HL-60 (cell line): ENCODE results near the gene PAOX.
A peak's percentile ranks its signal among the peaks of the same experiment; 100 is the strongest.

Experiments
- DNase-seq, 2 experiments: peaks; one replicate each; pipeline ENCODE4 v3.0.0-alpha.2; 2010 to 2020; ENCODE audit warnings: low read depth in 1 of 2, low spot score in 1 of 2
- H3K27ac ChIP-seq: fragments of 250-450 bp; sonication (Bioruptor Pico); replicated peaks from 2 replicates; pipeline ENCODE4 v1.5.1; 2020; ENCODE audit warnings: mild to moderate bottlenecking, moderate library complexity
- H3K27me3 ChIP-seq: fragments of 250-450 bp; sonication (Bioruptor Pico); 2 replicates; pipeline ENCODE4 v1.5.1; 2021; ENCODE audit warnings: mild to moderate bottlenecking, moderate library complexity; ENCODE audit not compliant: insufficient read depth, poor library complexity, severe bottlenecking
- H3K4me3 ChIP-seq: replicated peaks from 2 replicates; pipeline ENCODE4 v1.5.1; 2011; ENCODE audit warnings: mild to moderate bottlenecking, control low read depth, low read length; ENCODE audit not compliant: insufficient read depth
- CTCF ChIP-seq: IDR thresholded peaks from one replicate; pipeline ENCODE4 v1.5.1; 2011; ENCODE audit warnings: low read length, control low read depth, inconsistent platforms; ENCODE audit not compliant: insufficient read depth
- GABPA ChIP-seq: IDR thresholded peaks from 2 replicates; pipeline ENCODE4 v1.6.1; 2012; ENCODE audit warnings: low read depth
- POLR2AphosphoS5 ChIP-seq: IDR thresholded peaks from 2 replicates; pipeline ENCODE4 v1.6.1; 2012; ENCODE audit warnings: low read depth
- REST ChIP-seq: IDR thresholded peaks from 2 replicates; pipeline ENCODE4 v1.6.1; 2012; ENCODE audit warnings: low read depth; ENCODE audit not compliant: insufficient replicate concordance
- SPI1 ChIP-seq: IDR thresholded peaks from 2 replicates; pipeline ENCODE4 v1.6.1; 2012; ENCODE audit warnings: low read depth, mild to moderate bottlenecking, borderline replicate concordance

Gene PAOX

GRCh38 chr10:133393401-133394063 lies 14.5 kb downstream of the PAOX start:
- H3K4me3 ChIP-seq = peak overlapping the region; percentile 70
- peak overlapping the region; percentile 98 for H3K27ac ChIP-seq
- TF ChIP-seq GABPA = no peak
- no peak for TF ChIP-seq REST
- DNase-seq = no peak
- no peaks in the 10 kb centered on the region for H3K27me3 ChIP-seq

- TF ChIP-seq GABPA (peak; percentile 94), REST (no peak), POLR2AphosphoS5 (peak; percentile 95)
Observed at GRCh38 chr10:133394064-133394663, 15.1 kb downstream of the PAOX start, which contains the start of gene MTG1. Gene MTG1 (plus strand): TSS chr10:133394157. CDS start chr10:133394221, 64 bp downstream.

GRCh38 chr10:133394801-133395221 lies 15.7 kb downstream of the PAOX start:
- no peak; the same call in 1 of the 2 replicates for TF ChIP-seq POLR2AphosphoS5
- TF ChIP-seq CTCF = no peak
- no peak for TF ChIP-seq REST
- no peak for TF ChIP-seq SPI1
- no peak for TF ChIP-seq GABPA
- Histone ChIP-seq H3K27ac (peak overlapping the region; percentile 98), H3K4me3 (peak overlapping the region; percentile 70), H3K27me3 (no peaks in the 10 kb centered on the region)
- DNase-seq = no peak

More at GRCh38 chr10:133394064-133394663, 15.1 kb downstream of the PAOX start, which contains the start of gene MTG1:
- DNase-seq = peak; percentile 91 to 95
- Histone ChIP-seq H3K27me3 (no peaks in the 10 kb centered on the region), H3K4me3 (peak within 1 kb of the TSS; percentile 70), H3K27ac (peak within 1 kb of the TSS; percentile 98)

- Histone ChIP-seq H3K4me3 (no peak overlapping the region), H3K27ac (no peak overlapping the region), H3K27me3 (no peaks in the 10 kb centered on the region)
- DNase-seq = no peak
- TF ChIP-seq POLR2AphosphoS5 (peak; percentile 30; the same call in 1 of the 2 replicates), REST (no peak)
Observed at GRCh38 chr10:133396035-133396624, 17.1 kb downstream of the PAOX start.
